ENCODE results near the gene RPRD2.

Gene RPRD2

GRCh38 chr1:150525348-150525747 lies 161.4 kb downstream of the RPRD2 start:
- no peak for TF ChIP-seq ZNF274 (IDR thresholded peaks at IDR 0.05; ENCODE audit: low read depth, low read length)
- H3K4me3 ChIP-seq (ENCODE audit: low read length), result no peak overlapping the region
